ENCODE measurements around the gene ATAD3B.
A peak's percentile ranks its signal among the peaks of the same experiment; 100 is the strongest.

Gene ATAD3B

DNA sequence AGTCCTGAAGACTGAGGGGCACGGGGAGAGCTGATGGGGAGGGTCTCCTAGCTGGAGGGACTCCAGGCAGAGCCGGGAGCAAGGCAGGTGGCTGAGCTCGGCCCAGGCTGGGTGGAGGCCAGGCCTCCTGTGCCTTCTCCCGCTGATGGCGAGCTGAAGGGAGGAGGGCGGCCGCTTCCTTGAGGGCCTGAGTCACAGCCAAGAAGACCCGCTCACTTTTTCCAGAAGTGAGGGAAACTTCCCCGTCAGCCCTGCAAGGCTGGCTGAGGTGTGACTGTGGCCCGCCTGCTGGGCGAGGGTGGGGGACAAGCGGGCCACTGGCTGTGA, 37.8 kb upstream of the ATAD3B start:
- Histone ChIP-seq H3K4me1 (ENCODE audit: control insufficient read depth, insufficient read depth, low read length) (no peaks in the 10 kb centered on the region), H3K36me3 (ENCODE audit: control insufficient read depth in 2 of 2, insufficient read depth in 1 of 2, low read length in 2 of 2) (peaks cover 0 to 3% of the 10 kb centered on the region in 2 experiments; a peak in 1 of 3 replicates), H3K9me3 (ENCODE audit: control insufficient read depth, insufficient read depth, low read depth, low read length) (no peaks in the 10 kb centered on the region), H3K27ac (ENCODE audit: extremely low read depth, low read depth, low read length) (no peak overlapping the region), H3K4me3 (ENCODE audit: low read depth, low read length) (no peak overlapping the region)
- CTCF ChIA-PET: no interaction called here
- POLR2A ChIA-PET: interaction anchor here (0.6 to 1.4 kb wide), 2 partner anchors 26 to 42 kb away, joined by 3 to 8 read pairs; no protein-coding TSS in a partner anchor
- TF ChIP-seq ZNF514 (tag by site-specific recombination; IDR thresholded peaks at IDR 0.05) (no peak), ZNF76 (tag by site-specific recombination; IDR thresholded peaks at IDR 0.05; ENCODE audit: borderline replicate concordance, low read depth) (no peak), ZNF654 (tag by site-specific recombination; IDR thresholded peaks at IDR 0.05; ENCODE audit: low read depth) (no peak), ZNF600 (tag by site-specific recombination; IDR thresholded peaks at IDR 0.05) (no peak), PRDM1 (tag by site-specific recombination; IDR thresholded peaks at IDR 0.05) (no peak), ZNF335 (tag by site-specific recombination; conservative IDR thresholded peaks at IDR 0.05) (no peak), ZNF248 (tag by site-specific recombination; IDR thresholded peaks at IDR 0.05) (no peak), BCL11A (tag by site-specific recombination; IDR thresholded peaks at IDR 0.05; ENCODE audit: low read depth) (no peak), ZNF114 (tag by site-specific recombination; IDR thresholded peaks at IDR 0.05) (no peak), SP2 (tag by site-specific recombination; IDR thresholded peaks at IDR 0.05) (peak; percentile 10; the same call in 1 of the 2 replicates), GLIS2 (tag by site-specific recombination; IDR thresholded peaks at IDR 0.05) (no peak), GLI2 (tag by site-specific recombination; IDR thresholded peaks at IDR 0.05; ENCODE audit: borderline replicate concordance, low read depth) (no peak), EGR2 (tag by site-specific recombination; IDR thresholded peaks at IDR 0.05; ENCODE audit: low read depth) (no peak), ZNF302 (tag by site-specific recombination; IDR thresholded peaks at IDR 0.05; ENCODE audit: low read depth) (no peak), ZNF184 (tag by site-specific recombination; IDR thresholded peaks at IDR 0.05) (no peak), ZNF501 (tag by site-specific recombination; IDR thresholded peaks at IDR 0.05) (no peak), ZNF202 (tag by site-specific recombination; IDR thresholded peaks at IDR 0.05; ENCODE audit: borderline replicate concordance) (no peak), ZNF624 (tag by site-specific recombination; IDR thresholded peaks at IDR 0.05) (no peak), TRIM28 (IDR thresholded peaks at IDR 0.05; ENCODE audit: borderline replicate concordance, low read length) (no peak), ZNF174 (tag by site-specific recombination; IDR thresholded peaks at IDR 0.05) (no peak), ZNF623 (tag by site-specific recombination; IDR thresholded peaks at IDR 0.05) (no peak), MZF1 (tag by site-specific recombination; IDR thresholded peaks at IDR 0.05; ENCODE audit: borderline replicate concordance) (no peak), ZNF223 (tag by site-specific recombination; IDR thresholded peaks at IDR 0.05) (no peak), ZNF266 (tag by site-specific recombination; IDR thresholded peaks at IDR 0.05; ENCODE audit: low read depth) (no peak), KLF1 (tag by site-specific recombination; IDR thresholded peaks at IDR 0.05) (peak; percentile 49), ZNF521 (tag by site-specific recombination; IDR thresholded peaks at IDR 0.05) (no peak)
- TF ChIP-seq, protein P1, sequence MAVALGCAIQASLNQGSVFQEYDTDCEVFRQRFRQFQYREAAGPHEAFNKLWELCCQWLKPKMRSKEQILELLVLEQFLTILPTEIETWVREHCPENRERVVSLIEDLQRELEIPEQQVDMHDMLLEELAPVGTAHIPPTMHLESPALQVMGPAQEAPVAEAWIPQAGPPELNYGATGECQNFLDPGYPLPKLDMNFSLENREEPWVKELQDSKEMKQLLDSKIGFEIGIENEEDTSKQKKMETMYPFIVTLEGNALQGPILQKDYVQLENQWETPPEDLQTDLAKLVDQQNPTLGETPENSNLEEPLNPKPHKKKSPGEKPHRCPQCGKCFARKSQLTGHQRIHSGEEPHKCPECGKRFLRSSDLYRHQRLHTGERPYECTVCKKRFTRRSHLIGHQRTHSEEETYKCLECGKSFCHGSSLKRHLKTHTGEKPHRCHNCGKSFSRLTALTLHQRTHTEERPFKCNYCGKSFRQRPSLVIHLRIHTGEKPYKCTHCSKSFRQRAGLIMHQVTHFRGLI (tag by site-specific recombination; IDR thresholded peaks at IDR 0.05): no peak
- TF ChIP-seq, protein P2, sequence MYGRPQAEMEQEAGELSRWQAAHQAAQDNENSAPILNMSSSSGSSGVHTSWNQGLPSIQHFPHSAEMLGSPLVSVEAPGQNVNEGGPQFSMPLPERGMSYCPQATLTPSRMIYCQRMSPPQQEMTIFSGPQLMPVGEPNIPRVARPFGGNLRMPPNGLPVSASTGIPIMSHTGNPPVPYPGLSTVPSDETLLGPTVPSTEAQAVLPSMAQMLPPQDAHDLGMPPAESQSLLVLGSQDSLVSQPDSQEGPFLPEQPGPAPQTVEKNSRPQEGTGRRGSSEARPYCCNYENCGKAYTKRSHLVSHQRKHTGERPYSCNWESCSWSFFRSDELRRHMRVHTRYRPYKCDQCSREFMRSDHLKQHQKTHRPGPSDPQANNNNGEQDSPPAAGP (tag by site-specific recombination; IDR thresholded peaks at IDR 0.05): peak; percentile 46
- TF ChIP-seq, protein P3, sequence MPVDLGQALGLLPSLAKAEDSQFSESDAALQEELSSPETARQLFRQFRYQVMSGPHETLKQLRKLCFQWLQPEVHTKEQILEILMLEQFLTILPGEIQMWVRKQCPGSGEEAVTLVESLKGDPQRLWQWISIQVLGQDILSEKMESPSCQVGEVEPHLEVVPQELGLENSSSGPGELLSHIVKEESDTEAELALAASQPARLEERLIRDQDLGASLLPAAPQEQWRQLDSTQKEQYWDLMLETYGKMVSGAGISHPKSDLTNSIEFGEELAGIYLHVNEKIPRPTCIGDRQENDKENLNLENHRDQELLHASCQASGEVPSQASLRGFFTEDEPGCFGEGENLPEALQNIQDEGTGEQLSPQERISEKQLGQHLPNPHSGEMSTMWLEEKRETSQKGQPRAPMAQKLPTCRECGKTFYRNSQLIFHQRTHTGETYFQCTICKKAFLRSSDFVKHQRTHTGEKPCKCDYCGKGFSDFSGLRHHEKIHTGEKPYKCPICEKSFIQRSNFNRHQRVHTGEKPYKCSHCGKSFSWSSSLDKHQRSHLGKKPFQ (tag by site-specific recombination; IDR thresholded peaks at IDR 0.05): no peak
- TF ChIP-seq, protein P4, sequence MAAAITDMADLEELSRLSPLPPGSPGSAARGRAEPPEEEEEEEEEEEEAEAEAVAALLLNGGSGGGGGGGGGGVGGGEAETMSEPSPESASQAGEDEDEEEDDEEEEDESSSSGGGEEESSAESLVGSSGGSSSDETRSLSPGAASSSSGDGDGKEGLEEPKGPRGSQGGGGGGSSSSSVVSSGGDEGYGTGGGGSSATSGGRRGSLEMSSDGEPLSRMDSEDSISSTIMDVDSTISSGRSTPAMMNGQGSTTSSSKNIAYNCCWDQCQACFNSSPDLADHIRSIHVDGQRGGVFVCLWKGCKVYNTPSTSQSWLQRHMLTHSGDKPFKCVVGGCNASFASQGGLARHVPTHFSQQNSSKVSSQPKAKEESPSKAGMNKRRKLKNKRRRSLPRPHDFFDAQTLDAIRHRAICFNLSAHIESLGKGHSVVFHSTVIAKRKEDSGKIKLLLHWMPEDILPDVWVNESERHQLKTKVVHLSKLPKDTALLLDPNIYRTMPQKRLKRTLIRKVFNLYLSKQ (tag by site-specific recombination; IDR thresholded peaks at IDR 0.05; ENCODE audit: borderline replicate concordance): no peak
- TF ChIP-seq, protein P5, sequence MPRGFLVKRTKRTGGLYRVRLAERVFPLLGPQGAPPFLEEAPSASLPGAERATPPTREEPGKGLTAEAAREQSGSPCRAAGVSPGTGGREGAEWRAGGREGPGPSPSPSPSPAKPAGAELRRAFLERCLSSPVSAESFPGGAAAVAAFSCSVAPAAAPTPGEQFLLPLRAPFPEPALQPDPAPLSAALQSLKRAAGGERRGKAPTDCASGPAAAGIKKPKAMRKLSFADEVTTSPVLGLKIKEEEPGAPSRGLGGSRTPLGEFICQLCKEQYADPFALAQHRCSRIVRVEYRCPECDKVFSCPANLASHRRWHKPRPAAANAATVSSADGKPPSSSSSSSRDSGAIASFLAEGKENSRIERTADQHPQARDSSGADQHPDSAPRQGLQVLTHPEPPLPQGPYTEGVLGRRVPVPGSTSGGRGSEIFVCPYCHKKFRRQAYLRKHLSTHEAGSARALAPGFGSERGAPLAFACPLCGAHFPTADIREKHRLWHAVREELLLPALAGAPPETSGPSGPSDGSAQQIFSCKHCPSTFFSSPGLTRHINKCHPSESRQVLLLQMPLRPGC (tag by site-specific recombination; IDR thresholded peaks at IDR 0.05): no peak
- TF ChIP-seq, protein P6, sequence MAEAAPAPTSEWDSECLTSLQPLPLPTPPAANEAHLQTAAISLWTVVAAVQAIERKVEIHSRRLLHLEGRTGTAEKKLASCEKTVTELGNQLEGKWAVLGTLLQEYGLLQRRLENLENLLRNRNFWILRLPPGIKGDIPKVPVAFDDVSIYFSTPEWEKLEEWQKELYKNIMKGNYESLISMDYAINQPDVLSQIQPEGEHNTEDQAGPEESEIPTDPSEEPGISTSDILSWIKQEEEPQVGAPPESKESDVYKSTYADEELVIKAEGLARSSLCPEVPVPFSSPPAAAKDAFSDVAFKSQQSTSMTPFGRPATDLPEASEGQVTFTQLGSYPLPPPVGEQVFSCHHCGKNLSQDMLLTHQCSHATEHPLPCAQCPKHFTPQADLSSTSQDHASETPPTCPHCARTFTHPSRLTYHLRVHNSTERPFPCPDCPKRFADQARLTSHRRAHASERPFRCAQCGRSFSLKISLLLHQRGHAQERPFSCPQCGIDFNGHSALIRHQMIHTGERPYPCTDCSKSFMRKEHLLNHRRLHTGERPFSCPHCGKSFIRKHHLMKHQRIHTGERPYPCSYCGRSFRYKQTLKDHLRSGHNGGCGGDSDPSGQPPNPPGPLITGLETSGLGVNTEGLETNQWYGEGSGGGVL (tag by site-specific recombination; IDR thresholded peaks at IDR 0.05): 0 out of 2 replicates have a peak, but pooled peaks have one; percentile 24

Measured in HEK293 (cell line).